Endometrium (tissue), 2 donors: ENCODE measurements around the gene YY1.
"Not testable (repeated sequence)": the region's sequence is repeated elsewhere in the genome, so short reads cannot be mapped to it uniquely, and the experiment has no call there.

ENCODE experiments used
- FAIRE-seq: peaks from 2 replicates; lab custom pipeline; 2012; peaks lifted over from hg19 to GRCh38; lab: Jason Lieb, UNC
- donor health status: control.
- donor health status: control.

Gene YY1

DNA sequence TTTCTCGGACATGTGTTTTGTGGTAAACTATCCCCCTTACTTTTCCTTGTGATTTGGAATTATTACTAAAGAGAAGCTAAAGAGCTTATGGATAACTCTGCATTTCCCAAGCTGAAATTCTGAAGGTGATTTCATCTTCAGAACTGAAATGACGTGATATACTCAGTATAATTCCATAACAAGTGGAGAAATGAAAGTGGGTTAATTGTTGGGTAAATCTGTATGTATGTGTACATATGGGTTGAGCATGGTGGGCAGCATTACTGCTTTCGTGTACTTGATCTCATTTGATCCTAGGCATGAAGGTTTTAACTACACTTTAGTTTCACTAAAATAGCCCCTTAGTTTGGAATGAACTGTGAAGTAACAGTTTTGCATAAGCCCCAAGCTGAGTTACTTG is 4.1 kb downstream of the YY1 start:
- FAIRE-seq: no peak

DNA sequence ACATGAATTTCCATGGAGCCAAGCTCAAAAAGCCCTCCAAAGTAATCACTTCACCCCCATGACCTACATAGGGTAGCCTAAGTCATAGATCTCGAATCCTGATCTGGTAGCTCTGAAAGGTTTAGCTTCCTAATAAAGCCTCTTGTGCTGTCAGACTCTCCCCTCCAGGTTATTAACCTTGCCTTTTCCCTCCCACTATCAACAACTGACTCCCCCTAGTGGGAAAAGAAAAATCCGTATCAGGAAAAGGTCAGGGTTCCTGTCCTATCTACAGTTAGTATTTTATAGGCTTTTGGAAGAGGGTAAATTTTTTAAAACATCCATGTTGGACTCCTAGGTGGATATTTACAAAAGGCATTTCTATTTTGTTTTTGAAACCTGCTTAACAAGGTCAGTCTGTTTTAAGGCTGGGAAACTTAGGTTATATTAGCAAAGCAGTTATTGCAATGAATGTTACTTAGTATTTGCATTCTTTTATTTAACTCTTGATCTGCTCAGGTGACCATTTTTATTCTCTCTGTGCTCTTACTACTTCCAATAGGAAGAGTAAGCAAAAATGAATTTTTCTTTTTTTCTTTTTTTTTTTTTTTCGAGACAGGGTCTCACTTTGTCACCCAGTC is 8.0 kb downstream of the YY1 start:
- FAIRE-seq: no peak

DNA sequence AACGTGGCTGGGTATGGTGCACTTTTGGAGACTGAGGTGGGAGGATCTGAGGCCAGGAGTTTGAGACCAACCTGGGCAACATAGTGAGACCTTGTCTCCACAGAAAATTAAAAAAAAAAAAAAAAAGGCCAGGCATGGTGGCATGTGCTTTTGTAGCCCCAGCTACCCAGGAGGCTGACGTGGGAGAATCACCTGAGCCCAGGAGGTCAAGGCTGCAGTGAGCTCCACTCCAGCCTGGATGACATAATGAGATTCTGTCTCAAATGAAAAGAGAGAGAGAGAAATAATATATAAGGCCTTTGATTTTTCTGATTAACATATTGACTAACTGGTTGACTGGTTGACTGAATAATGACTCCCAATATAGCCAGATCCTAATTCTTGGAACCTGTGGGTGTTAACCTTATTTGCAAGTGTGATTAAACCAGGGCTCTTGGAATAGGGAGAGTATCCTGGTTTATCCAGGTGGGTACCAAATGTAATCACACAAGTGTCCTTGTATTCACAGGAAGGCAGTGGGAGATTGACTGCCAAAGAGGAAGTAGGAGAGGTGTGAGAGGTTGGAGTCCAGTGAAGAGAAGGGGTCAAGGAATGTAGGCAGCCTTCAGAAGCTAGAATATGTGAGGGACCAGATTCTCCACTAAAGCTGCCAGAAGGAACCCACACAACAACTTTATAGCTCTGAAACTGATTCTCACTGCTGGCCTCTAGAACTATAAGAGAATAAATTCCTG is 12.0 kb downstream of the YY1 start:
- no peak for FAIRE-seq

- no peak for FAIRE-seq
Observed at GRCh38 chr14:100252684-100253083, 13.7 kb downstream of the YY1 start.

DNA sequence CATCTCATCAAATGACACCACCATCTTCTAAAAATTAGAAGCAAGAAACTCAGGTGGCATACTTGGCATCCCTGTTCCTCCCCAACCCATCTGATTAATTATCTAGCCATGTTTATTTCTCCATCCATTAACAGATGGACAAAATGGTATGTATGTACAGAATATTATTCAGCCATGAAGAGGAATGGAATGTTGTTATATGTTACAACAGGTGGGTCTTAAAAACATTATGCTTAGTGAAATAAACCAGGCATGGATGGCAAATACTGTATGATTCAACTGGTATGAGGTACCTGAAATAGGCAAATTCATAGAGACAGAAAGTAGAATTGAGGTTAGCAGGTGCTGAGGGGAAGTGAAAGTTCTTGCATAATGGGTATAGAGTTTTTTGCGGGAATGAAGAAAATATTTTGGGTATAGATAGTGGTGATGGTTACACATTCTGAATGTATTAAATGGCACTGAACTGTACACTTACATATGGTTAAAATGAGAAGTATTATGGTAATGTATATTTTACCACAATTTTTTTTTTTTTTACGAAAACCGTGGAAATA is 17.5 kb downstream of the YY1 start:
- no peak for FAIRE-seq

GRCh38 chr14:100261621-100262020 is 22.7 kb downstream of the YY1 start:
- FAIRE-seq: no peak

GRCh38 chr14:100262545-100262944 is 23.6 kb downstream of the YY1 start:
- FAIRE-seq: no peak

- FAIRE-seq: no peak
Observed at GRCh38 chr14:100263141-100263540, 24.2 kb downstream of the YY1 start.

DNA sequence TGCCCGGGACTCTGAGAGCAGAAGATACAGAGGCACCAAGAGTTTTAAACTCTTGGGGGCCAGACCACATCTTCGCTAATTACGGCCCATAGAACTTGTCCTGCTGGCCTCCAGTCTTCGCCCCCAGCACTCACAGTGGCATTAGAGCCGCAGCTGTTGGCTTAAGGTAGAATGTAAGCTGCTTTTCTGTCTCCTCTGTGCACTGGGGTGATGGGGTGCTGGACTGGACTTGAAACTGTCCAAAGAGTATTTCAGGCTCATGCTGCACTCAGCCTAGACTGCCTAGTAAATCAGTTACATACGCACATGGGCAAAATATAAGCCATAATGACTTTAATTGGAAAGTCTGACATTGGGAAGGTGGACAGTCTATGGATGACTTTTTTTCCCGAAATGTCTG is 29.0 kb downstream of the YY1 start:
- no peak for FAIRE-seq

- no peak for FAIRE-seq
Observed at GRCh38 chr14:100268591-100269207, 29.8 kb downstream of the YY1 start.

GRCh38 chr14:100271247-100271939 is 32.4 kb downstream of the YY1 start:
- no peak for FAIRE-seq

GRCh38 chr14:100274250-100274649 is 35.3 kb downstream of the YY1 start:
- FAIRE-seq: no peak

- no peak for FAIRE-seq
Observed at GRCh38 chr14:100275214-100275613, 36.3 kb downstream of the YY1 start.

GRCh38 chr14:100278702-100279101 is 39.8 kb downstream of the YY1 start:
- FAIRE-seq: no peak

GRCh38 chr14:100279133-100279532 is 40.2 kb downstream of the YY1 start:
- FAIRE-seq: no peak

DNA sequence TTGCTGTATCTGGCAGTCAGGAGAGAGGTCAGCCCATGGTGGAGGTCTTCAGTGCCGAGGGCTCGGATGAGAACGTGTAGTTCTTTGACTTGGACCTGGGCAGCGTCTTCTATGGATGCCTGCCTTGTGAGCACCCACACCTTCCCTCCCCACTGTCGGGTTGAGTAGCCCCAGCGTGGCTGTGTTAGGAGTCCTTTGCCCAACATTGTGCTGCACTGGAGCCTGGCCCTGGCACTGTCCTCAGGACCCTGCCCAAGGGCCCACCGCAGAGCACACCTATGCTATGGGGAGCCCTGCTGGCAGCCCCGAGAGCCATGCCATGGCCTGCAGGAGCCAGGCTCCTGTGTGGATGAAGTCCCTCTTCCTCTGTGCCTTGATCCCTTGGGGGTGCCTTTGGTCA is 40.6 kb downstream of the YY1 start:
- FAIRE-seq: no peak

DNA sequence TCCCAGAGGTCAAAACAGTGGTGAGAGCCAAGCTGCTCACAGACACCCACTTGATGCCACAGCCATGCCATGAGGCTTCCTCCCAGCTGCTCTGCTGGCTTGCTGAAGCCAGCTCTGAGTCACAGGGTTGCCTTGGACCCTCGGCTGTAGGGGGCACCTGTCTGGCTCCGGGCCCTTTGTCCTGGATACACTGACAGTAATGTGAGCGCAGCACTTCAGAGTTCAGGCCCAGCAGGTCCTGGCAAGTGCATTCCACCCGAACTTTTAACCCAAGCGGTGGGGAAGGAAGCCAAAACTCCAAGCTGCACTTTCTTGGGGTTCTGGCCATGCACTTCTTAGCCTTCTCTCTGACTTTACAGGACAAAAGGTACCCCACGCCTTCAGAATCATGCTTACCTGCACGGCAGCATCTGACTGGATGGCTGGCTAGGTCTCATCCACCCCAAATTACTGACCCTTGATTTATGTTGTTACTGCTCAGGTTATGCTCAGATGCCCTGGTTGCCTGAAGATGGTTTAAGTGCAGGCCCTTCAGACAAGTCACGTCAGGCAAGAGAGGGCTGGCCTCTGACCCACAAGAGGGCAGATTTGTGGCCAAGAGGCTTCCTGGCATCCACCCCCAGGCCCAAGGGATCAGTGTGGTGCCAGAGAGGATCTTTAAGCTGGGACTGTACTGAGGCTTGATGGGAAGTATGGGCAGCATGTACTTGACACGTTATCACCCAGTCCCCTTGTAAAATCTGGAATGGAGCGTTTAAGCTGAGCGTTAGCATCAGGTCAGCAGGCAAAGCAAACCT is 42.5 kb downstream of the YY1 start:
- no peak for FAIRE-seq

DNA sequence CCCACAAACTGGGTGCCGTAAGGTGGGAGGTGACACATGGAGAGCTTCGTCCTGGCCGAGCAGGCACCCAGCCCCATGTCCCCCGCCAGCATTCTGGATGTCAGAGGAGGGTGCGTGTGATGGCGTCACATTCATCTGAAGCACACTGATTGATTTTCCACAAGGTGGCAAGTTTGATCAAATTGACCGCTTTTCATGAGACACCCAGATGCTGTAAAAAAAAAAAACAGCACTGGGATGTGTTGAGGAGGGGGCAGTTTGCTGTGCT is 43.1 kb downstream of the YY1 start:
- FAIRE-seq: no peak

- FAIRE-seq: no peak
Observed at GRCh38 chr14:100282766-100283419, 43.9 kb downstream of the YY1 start.

DNA sequence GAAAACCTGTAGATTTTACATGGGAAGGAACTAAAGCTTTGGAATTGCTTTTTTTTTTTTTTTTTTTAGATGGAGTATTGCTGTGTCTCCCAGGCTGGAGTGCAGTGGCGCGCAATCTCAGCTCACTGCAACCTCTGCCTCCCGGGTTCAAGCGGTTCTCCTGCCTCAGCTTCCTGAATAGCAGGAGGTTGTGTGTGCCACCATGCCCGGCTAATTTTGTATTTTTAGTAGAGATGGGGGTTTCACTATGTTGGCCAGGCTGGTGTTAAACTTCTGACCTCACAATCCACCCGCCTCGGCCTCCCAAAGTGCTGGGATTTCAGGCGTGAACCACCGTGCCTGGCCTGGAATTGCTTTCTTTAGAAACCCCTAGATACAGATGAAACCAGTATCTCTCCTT is 44.5 kb downstream of the YY1 start:
- FAIRE-seq: not testable (repeated sequence)
